Right lobe of liver (tissue), 6 donors: ENCODE results near the gene PODXL. TPM values are rescaled to one million over a fixed set of nuclear protein-coding genes. Genes with fewer than 3 reads are reported as not detected.

Source experiments
- ATAC-seq, 4 donors: fragments of 200-7000 bp; cut with Tn5 transposase; one replicate each; pipeline ENCODE4 v1.9.1; 2020; ENCODE audit warnings: mild to moderate bottlenecking in 4 of 4, moderate library complexity in 4 of 4
- DNase-seq, 3 donors: peaks; one replicate each; pipeline ENCODE4 v3.0.0-alpha.2; 2020
- H3K27ac ChIP-seq, 3 donors: fragments of 200-600 bp; one replicate each; pipeline ENCODE4 v1.8.0; 2022
- H3K27me3 ChIP-seq, 2 donors: fragments of 200-600 bp; one replicate each; pipeline ENCODE4 v1.8.0; 2022
- H3K36me3 ChIP-seq, 4 donors: fragments of 200-600 bp; sonication (generic) in 1 of 4; one replicate each; pipeline versions ENCODE4 v1.5.1 to v1.8.0; 2017 to 2022; ENCODE audit warnings: control low read depth in 1 of 4
- H3K4me1 ChIP-seq, 4 donors: fragments of 200-600 bp; sonication (generic) in 1 of 4; one replicate each; pipeline versions ENCODE4 v1.5.1 to v1.8.0; 2017 to 2022; ENCODE audit warnings: control low read depth in 1 of 4
- H3K4me3 ChIP-seq, 3 donors: fragments of 200-600 bp; one replicate each; pipeline ENCODE4 v1.8.0; 2022
- H3K9me3 ChIP-seq, 4 donors: fragments of 200-600 bp; sonication (generic) in 1 of 4; one replicate each; pipeline versions ENCODE4 v1.5.1 to v1.8.0; 2017 to 2022; ENCODE audit warnings: control low read depth in 1 of 4
- POLR2A ChIP-seq: fragments of 450-650 bp; IDR thresholded peaks from one replicate; pipeline ENCODE4 v1.6.1; 2017; ENCODE audit warnings: antibody characterized with exemption, mild to moderate bottlenecking
- WGBS: methylation state at CpG from one replicate; pipeline ENCODE4 v1.1.6; 2018; ENCODE audit warnings: low coverage, low lambda C conversion rate; ENCODE audit not compliant: insufficient coverage; ENCODE audit errors: missing lambda C conversion rate; 5-methylcytosine and 5-hydroxymethylcytosine counted together
- intact Hi-C, 2 donors: fragments of 100-400 bp; cut with DNase I; formaldehyde crosslinking; loops; one replicate each; pipeline versions ENCODE4 v1.11.2 to v1.14.1; 2022
- total RNA-seq, 6 experiments: library from RNA; depleted of rRNA in 2 of 6; stranded (reverse); fragments of >200 nt in 2 of 6; fragmentation: NEBNext Ultra II Directional in 3 of 6; extraction: Animal tissue kit (Norgen Biotek cat#: 25700) in 3 of 6; gene quantifications; one replicate each; pipeline versions ENCODE4 v1.1.0 to v1.2.4, GENCODE V29; 2016 to 2023
- TF ChIP-seq, protein P1 (sequence below), 4 donors: fragments of 200-600 bp in 3 of 4; fragments of 450-650 bp in 1 of 4; IDR thresholded peaks; one replicate each; pipeline versions ENCODE4 v1.5.1 to v1.8.0; 2016 to 2022; ENCODE audit warnings: antibody characterized with exemption in 4 of 4, mild to moderate bottlenecking in 2 of 4
- donor health status: DM: no; HTN: yes; CAD: no.
- donor health status: DM: no; HTN: no; CAD: no.
- donor health status: DM: no; HTN: no; CAD: no.
- donor health status: DM: no; HTN: yes; CAD: no.
- donor health status: DM: no; HTN: yes; CAD: no.

Gene PODXL
- total RNA-seq, 6 experiments from 2014 or later: 2.1 to 11.4 (median 3.4) TPM

DNA sequence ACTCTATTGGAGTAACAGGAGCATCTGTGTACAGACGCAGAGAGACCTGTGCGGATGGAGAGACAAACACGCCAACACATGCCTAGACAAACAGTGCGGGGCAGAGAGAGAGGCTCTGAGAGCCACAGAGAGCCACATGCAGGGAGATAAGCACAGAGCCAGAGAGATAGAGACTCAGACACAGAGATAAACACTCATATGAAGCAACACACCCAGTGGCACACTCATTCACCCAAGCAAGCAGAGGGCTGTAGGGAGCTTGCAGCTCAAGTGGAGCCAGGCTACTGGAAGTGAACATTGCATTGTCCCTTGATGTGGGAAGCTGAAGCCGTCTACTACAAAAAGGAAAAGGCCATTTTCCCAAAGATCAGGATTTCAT lies 46.6 kb upstream of the PODXL start:
- WGBS: 19% methylated on average over 4 of the region's 5 CpGs
- peak in 1 of 4 donors; percentile 32 for ATAC-seq
- no peak for TF ChIP-seq POLR2A
- TF ChIP-seq, protein P1, sequence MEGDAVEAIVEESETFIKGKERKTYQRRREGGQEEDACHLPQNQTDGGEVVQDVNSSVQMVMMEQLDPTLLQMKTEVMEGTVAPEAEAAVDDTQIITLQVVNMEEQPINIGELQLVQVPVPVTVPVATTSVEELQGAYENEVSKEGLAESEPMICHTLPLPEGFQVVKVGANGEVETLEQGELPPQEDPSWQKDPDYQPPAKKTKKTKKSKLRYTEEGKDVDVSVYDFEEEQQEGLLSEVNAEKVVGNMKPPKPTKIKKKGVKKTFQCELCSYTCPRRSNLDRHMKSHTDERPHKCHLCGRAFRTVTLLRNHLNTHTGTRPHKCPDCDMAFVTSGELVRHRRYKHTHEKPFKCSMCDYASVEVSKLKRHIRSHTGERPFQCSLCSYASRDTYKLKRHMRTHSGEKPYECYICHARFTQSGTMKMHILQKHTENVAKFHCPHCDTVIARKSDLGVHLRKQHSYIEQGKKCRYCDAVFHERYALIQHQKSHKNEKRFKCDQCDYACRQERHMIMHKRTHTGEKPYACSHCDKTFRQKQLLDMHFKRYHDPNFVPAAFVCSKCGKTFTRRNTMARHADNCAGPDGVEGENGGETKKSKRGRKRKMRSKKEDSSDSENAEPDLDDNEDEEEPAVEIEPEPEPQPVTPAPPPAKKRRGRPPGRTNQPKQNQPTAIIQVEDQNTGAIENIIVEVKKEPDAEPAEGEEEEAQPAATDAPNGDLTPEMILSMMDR (IDR thresholded peaks at IDR 0.05): no peak
- H3K27me3 ChIP-seq: no peaks in the 10 kb centered on the region
- no peak overlapping the region for H3K27ac ChIP-seq
- no peak for DNase-seq
- intact Hi-C loops: no loop called here
- H3K4me1 ChIP-seq: no peaks in the 10 kb centered on the region
- H3K4me3 ChIP-seq: no peak overlapping the region
- H3K36me3 ChIP-seq: no peaks in the 10 kb centered on the region
- H3K9me3 ChIP-seq: no peaks in the 10 kb centered on the region

DNA sequence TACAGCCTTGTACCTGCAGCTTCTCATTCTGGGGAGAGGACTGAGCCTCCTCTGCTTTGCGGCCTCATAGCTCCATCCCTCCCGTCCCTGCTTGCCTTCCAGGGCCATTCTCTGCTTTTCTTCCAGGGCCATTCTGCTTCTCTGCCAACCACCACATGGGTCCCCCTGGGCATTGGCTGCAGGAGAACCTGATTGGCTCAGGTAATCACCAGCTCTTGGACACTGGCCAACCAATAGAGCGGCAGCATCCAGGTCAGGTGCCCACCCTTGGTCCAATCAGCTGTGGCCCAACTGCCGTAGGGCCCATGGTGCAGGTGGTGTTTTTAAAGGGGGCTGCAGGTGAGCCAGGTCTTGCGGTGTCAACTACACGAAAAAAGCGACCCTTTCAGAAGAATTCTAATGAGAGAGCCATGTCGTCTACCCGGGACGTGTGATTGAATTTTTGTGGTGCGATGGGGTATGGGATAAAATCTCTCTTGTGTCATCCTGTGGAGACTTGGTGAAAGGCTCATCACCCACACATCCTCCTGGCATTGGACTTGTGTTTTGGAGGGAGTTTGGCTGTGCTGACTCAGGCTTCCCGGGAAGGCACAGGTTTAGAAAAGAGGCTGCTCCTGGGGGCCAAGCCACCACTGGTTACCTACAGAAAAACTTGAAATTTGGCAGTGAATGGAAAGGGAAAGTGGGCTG lies 46.0 kb upstream of the PODXL start:
- no peak overlapping the region for H3K4me3 ChIP-seq
- intact Hi-C loops: no loop called here
- no peaks in the 10 kb centered on the region for H3K36me3 ChIP-seq
- H3K9me3 ChIP-seq: no peaks in the 10 kb centered on the region
- DNase-seq: no peak
- TF ChIP-seq, protein P1 (IDR thresholded peaks at IDR 0.05): no peak
- no peak for TF ChIP-seq POLR2A
- H3K27me3 ChIP-seq: no peaks in the 10 kb centered on the region
- ATAC-seq: no peak
- no peaks in the 10 kb centered on the region for H3K4me1 ChIP-seq
- WGBS: 85% methylated on average over 9 of the region's 12 CpGs
- H3K27ac ChIP-seq: no peak overlapping the region

DNA sequence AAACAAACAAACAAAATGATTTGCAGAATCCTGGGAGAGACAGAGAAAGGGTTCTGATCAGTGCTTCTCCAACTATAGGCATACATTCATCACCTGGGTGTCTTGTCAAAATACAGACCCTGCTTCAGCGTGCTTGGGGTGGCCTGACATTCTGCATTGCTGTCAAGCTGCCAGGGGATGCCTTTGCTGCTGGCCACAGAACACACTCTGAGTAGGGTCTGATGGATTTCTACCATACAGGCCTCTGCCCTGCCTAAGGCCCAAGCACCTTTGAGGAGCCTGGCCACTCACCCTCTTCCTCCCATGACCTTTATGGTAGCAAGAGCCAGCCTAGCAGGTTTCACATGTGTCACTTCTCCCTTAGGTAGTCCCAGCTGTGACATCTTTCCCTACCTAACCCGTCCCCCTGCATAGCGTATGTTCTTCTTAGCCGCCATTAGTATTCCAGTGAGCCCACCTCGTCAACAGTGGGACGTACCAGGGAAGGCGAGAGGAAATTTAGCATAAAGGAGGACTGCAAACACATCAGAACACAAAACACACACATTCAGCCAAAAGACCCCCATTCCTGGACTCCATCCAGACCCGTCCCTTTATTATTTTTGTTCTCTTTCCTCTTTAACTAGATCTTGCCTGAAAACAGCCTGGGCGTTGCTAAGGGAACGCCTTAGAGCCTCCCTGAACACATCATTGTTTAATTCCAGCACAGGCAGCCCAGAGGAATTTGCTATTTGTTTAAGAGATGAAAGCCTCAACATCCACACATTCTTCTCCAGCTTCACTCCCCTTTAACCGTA lies 43.9 kb upstream of the PODXL start:
- Histone ChIP-seq H3K36me3 (no peaks in the 10 kb centered on the region), H3K9me3 (no peaks in the 10 kb centered on the region), H3K4me3 (no peak overlapping the region), H3K27me3 (no peaks in the 10 kb centered on the region), H3K27ac (no peak overlapping the region), H3K4me1 (no peaks in the 10 kb centered on the region)
- WGBS: 70% methylated on average over 5 of the region's 11 CpGs
- TF ChIP-seq, protein P1 (IDR thresholded peaks at IDR 0.05): no peak
- TF ChIP-seq POLR2A: no peak
- DNase-seq (no peak), ATAC-seq (no peak)
- intact Hi-C loops: no loop called here

DNA sequence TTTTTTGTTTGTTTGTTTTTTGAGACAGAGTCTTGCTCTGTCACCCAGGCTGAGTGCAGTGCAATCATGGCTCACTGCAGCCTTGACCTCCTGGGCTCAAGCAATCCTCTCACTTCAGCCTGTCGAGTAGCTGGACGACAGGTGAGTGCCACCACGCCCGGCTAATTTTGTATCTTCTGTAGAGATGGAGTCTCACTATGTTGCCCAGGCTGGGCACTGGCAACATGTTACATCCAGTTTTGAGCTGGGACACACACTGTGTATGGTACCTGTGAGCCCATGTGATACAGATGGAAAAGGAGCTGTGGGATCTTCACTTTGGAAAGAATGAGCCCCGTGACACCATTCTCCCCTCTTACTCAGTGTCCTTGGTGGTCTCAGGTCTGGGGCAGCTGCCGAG lies 40.4 kb upstream of the PODXL start:
- no peak overlapping the region for H3K4me3 ChIP-seq
- TF ChIP-seq POLR2A: no peak
- TF ChIP-seq, protein P1 (IDR thresholded peaks at IDR 0.05): no peak
- ATAC-seq (no peak), DNase-seq (no peak)
- no peaks in the 10 kb centered on the region for H3K36me3 ChIP-seq
- H3K27me3 ChIP-seq: no peaks in the 10 kb centered on the region
- 33% methylated on average over 2 of the region's 6 CpGs for WGBS
- intact Hi-C loops: no loop called here
- H3K9me3 ChIP-seq: no peaks in the 10 kb centered on the region
- no peak overlapping the region for H3K27ac ChIP-seq
- H3K4me1 ChIP-seq: no peaks in the 10 kb centered on the region
